Measurements from ENCODE around the gene LSM2. TPM values are rescaled to one million over a fixed set of nuclear protein-coding genes. Genes with fewer than 3 reads are reported as not detected.

The LSM2 gene
- total and polyA plus RNA-seq, 9 of the 15 experiments (the other 6 are each of a cell fraction or from before 2014, with no cell fraction given), result 154 to 407 (median 223) TPM

DNA sequence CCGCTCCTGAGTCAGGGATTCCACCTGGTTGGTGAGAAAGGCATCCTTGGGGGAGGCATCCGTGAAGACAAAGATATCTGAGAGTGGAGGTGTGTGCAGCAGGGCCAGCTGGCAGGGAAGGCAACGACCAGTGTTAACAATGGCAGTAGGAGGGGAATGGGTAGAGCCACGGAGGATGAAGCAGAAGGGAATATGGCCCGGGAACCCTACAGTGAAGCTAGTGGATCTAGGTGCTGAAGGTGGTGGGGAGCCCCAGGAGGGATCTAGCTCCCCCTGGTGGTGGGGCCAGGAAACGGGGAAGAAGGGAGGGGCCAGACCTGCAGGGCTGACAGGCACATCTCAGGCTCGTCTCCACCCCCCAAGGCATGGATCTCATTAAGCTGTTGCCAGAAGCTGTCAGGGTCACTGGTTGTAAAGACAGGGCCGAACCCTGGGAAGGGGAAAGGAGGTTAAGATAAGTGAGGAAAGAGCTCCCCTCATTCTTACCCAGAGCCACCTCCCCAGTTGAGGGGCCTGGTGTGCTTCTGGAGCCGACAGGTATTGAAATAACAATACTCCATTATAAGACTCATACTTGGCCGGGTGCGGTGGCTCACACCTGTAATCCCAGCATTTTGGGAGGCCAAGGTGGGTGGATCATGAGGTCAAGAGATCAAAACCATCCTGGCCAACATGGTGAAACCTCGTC lies 36.9 kb downstream of the LSM2 start (continued):
- TF ChIP-seq, protein P1, sequence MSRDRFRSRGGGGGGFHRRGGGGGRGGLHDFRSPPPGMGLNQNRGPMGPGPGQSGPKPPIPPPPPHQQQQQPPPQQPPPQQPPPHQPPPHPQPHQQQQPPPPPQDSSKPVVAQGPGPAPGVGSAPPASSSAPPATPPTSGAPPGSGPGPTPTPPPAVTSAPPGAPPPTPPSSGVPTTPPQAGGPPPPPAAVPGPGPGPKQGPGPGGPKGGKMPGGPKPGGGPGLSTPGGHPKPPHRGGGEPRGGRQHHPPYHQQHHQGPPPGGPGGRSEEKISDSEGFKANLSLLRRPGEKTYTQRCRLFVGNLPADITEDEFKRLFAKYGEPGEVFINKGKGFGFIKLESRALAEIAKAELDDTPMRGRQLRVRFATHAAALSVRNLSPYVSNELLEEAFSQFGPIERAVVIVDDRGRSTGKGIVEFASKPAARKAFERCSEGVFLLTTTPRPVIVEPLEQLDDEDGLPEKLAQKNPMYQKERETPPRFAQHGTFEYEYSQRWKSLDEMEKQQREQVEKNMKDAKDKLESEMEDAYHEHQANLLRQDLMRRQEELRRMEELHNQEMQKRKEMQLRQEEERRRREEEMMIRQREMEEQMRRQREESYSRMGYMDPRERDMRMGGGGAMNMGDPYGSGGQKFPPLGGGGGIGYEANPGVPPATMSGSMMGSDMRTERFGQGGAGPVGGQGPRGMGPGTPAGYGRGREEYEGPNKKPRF (IDR thresholded peaks at IDR 0.05; ENCODE audit: low read depth, low read length), result no peak
- TF ChIP-seq TAF7 (tag; IDR thresholded peaks at IDR 0.05) (no peak), HNRNPL (IDR thresholded peaks at IDR 0.05; ENCODE audit: low read depth, low read length) (no peak), CBX3 (IDR thresholded peaks at IDR 0.05; ENCODE audit: borderline replicate concordance in 1 of 2, low read length in 2 of 2) (peak in 1 of 2 experiments; percentile 88; a peak in 1 of 3 replicates), HMG20A (CRISPR knock-in tag; conservative IDR thresholded peaks at IDR 0.05) (no peak), SNIP1 (IDR thresholded peaks at IDR 0.05; ENCODE audit: low read depth) (no peak), ZKSCAN1 (IDR thresholded peaks at IDR 0.05; ENCODE audit: low read depth, low read length) (peak; percentile 78), RBM22 (IDR thresholded peaks at IDR 0.05; ENCODE audit: low read depth, low read length, poor library complexity, severe bottlenecking) (no peak), TBP (optimal IDR thresholded peaks at IDR 0.05; ENCODE audit: low read depth, low read length) (peak; percentile 55), MYC (IDR thresholded peaks at IDR 0.05; ENCODE audit: low read depth, low read length) (peak; percentile 65), MYC (CRISPR knock-in tag; IDR thresholded peaks at IDR 0.05; ENCODE audit: borderline replicate concordance, low read depth) (no peak; the same call in 1 of the 2 replicates), POLR2B (IDR thresholded peaks at IDR 0.05; ENCODE audit: low read depth, partially characterized antibody) (no peak), ZNF76 (CRISPR knock-in tag; IDR thresholded peaks at IDR 0.05; ENCODE audit: borderline replicate concordance) (no peak), STAG1 (CRISPR knock-in tag; IDR thresholded peaks at IDR 0.05; ENCODE audit: borderline replicate concordance) (peak; percentile 85), NR1H2 (CRISPR knock-in tag; IDR thresholded peaks at IDR 0.05) (no peak), SUPT5H (IDR thresholded peaks at IDR 0.05) (no peak), EZH2 (IDR thresholded peaks at IDR 0.05; ENCODE audit: borderline replicate concordance, low read depth, low read length) (no peak), TRIM28 (IDR thresholded peaks at IDR 0.05) (peak; percentile 45; the same call in 1 of the 2 replicates), ZNF165 (CRISPR knock-in tag; IDR thresholded peaks at IDR 0.05; ENCODE audit: borderline replicate concordance) (no peak), ARNT (IDR thresholded peaks at IDR 0.05) (peak in 1 of 2 experiments; percentile 89; a peak in 2 of 4 replicates), GABPB2 (CRISPR knock-in tag; conservative IDR thresholded peaks at IDR 0.05) (no peak), ZNF408 (CRISPR knock-in tag; IDR thresholded peaks at IDR 0.05; ENCODE audit: low read depth) (no peak), CSDE1 (IDR thresholded peaks at IDR 0.05) (no peak), WHSC1 (IDR thresholded peaks at IDR 0.05; ENCODE audit: low read length) (no peak), SAFB2 (IDR thresholded peaks at IDR 0.05; ENCODE audit: borderline replicate concordance, low read depth, low read length, severe bottlenecking) (no peak)
- TF ChIP-seq, protein P2, sequence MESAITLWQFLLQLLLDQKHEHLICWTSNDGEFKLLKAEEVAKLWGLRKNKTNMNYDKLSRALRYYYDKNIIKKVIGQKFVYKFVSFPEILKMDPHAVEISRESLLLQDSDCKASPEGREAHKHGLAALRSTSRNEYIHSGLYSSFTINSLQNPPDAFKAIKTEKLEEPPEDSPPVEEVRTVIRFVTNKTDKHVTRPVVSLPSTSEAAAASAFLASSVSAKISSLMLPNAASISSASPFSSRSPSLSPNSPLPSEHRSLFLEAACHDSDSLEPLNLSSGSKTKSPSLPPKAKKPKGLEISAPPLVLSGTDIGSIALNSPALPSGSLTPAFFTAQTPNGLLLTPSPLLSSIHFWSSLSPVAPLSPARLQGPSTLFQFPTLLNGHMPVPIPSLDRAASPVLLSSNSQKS (CRISPR knock-in tag; IDR thresholded peaks at IDR 0.05), result no peak
- TF ChIP-seq, protein P3, sequence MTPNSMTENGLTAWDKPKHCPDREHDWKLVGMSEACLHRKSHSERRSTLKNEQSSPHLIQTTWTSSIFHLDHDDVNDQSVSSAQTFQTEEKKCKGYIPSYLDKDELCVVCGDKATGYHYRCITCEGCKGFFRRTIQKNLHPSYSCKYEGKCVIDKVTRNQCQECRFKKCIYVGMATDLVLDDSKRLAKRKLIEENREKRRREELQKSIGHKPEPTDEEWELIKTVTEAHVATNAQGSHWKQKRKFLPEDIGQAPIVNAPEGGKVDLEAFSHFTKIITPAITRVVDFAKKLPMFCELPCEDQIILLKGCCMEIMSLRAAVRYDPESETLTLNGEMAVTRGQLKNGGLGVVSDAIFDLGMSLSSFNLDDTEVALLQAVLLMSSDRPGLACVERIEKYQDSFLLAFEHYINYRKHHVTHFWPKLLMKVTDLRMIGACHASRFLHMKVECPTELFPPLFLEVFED (CRISPR knock-in tag; conservative IDR thresholded peaks at IDR 0.05), result peak; percentile 92
